Measurements from ENCODE around the gene CHD9.

The CHD9 gene

DNA sequence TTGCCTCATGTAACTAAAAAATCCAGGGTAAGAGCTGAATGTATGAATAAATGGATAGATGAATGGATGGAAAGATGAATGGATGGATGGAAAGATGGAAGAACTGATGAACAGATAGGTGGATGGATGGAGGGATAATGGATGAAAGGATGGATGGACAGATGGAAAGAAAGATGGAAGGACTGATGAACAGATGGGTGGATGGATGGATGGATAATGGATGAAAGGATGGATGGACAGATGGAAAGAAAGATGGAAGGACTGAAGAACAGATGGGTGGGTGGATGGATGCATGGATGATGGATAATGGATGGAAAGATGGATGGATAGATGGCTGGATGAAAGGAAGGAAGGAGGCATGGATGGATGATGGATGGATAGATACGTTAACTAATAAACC, 14.0 kb upstream of the CHD9 start:
- Histone ChIP-seq H3K27me3 (no peaks in the 10 kb centered on the region), H3K4me1 (no peaks in the 10 kb centered on the region), H3K4me3 (ENCODE audit: low read depth, low read length) (no peak overlapping the region), H3K9me3 (no peaks in the 10 kb centered on the region), H3K36me3 (no peaks in the 10 kb centered on the region)
- TF ChIP-seq, protein P1, sequence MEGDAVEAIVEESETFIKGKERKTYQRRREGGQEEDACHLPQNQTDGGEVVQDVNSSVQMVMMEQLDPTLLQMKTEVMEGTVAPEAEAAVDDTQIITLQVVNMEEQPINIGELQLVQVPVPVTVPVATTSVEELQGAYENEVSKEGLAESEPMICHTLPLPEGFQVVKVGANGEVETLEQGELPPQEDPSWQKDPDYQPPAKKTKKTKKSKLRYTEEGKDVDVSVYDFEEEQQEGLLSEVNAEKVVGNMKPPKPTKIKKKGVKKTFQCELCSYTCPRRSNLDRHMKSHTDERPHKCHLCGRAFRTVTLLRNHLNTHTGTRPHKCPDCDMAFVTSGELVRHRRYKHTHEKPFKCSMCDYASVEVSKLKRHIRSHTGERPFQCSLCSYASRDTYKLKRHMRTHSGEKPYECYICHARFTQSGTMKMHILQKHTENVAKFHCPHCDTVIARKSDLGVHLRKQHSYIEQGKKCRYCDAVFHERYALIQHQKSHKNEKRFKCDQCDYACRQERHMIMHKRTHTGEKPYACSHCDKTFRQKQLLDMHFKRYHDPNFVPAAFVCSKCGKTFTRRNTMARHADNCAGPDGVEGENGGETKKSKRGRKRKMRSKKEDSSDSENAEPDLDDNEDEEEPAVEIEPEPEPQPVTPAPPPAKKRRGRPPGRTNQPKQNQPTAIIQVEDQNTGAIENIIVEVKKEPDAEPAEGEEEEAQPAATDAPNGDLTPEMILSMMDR (IDR thresholded peaks at IDR 0.05; ENCODE audit: low read depth, low read length), result no peak
- no peak for DNase-seq

DNA sequence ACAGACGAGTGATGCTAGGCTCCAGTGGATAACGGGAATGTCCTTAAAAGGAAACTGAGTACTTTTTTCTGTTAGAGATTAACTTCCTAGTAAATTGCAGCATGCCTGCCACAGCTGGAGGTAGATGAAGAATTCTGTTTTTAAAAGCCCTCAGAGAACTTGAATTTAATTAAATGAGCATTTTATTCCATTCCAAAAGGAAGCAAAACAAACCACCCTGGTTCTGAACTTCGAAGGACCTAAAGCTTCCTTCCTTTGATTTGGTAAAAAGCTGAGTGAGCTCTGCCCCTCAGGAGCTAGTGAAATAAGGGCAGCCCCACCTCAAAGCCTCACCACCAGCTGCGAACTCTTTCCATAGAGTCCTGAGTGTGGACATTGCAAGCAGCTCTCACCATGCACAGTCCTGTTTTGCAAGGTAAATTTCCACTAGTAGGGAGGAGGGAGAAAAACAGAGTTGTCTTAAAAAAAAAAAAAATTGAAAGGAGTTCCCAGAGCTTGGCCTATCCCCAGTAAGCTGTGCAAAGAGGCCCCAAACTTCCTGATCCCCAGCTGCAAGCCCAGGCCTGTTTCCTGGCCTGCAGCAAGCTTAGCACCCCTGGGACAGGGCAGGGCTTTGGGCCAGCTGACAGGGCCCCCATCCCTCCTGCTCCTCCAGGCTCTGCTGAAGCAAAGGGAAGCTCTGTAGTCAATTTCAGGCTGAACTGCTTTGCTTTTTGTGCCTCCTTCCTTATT, 13.3 kb upstream of the CHD9 start:
- TF ChIP-seq, protein P1 (IDR thresholded peaks at IDR 0.05; ENCODE audit: low read depth, low read length), result no peak
- H3K27me3 ChIP-seq, result no peaks in the 10 kb centered on the region
- peak; percentile 31 for DNase-seq
- no peak overlapping the region for H3K4me3 ChIP-seq (ENCODE audit: low read depth, low read length)
- no peaks in the 10 kb centered on the region for H3K36me3 ChIP-seq
- no peaks in the 10 kb centered on the region for H3K4me1 ChIP-seq
- H3K9me3 ChIP-seq, result no peaks in the 10 kb centered on the region

DNA sequence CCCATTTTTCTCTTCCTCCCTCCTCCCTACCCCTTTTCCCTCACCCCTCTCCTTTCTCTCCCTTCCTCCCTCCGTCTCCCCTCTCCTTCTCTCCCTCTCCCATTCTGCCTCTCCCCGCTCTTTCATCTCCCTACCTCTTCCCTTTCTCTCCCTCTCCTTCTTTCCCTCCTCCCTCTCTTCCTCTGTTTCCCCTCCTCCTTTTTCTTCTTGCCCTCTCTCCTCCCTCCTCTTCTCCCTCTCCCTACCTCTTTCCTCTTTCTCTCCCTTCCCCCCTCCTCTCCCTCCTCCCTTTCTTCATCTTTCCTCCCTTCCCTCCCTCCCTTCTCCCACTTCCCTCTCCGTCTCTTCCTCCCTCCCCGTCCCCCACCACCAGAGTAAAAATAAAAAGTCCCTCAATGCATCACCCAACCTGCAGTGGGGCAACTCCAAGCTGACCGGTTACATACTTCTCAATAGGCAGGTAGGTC, 12.5 kb upstream of the CHD9 start:
- H3K27me3 ChIP-seq, result no peaks in the 10 kb centered on the region
- DNase-seq, result no peak
- TF ChIP-seq, protein P1 (IDR thresholded peaks at IDR 0.05; ENCODE audit: low read depth, low read length), result no peak
- no peaks in the 10 kb centered on the region for H3K9me3 ChIP-seq
- no peak overlapping the region for H3K4me3 ChIP-seq (ENCODE audit: low read depth, low read length)
- no peaks in the 10 kb centered on the region for H3K36me3 ChIP-seq
- no peaks in the 10 kb centered on the region for H3K4me1 ChIP-seq

DNA sequence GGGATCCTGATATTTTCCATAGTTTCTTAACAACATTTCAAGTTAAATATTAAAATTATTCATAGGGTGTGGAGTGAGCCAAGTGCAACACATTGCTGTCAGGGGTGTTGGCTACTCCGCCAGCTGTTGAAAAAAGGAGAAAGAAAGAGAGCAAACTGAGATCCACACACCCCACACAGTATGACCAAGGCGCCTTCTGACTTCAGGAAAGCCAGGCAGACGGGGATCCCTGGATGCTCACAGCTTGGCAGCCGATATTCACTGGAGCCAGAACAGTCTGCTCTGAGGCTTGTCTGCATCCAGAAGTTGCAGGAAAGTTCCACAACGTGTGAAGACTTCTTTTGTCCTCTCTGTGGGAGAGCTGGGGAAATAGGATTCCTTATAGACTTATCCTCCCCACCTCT, 11.4 kb upstream of the CHD9 start:
- Histone ChIP-seq H3K4me1 (no peaks in the 10 kb centered on the region), H3K4me3 (ENCODE audit: low read depth, low read length) (no peak overlapping the region), H3K9me3 (no peaks in the 10 kb centered on the region), H3K36me3 (no peaks in the 10 kb centered on the region), H3K27me3 (no peaks in the 10 kb centered on the region)
- no peak for DNase-seq
- TF ChIP-seq, protein P1 (IDR thresholded peaks at IDR 0.05; ENCODE audit: low read depth, low read length), result no peak

DNA sequence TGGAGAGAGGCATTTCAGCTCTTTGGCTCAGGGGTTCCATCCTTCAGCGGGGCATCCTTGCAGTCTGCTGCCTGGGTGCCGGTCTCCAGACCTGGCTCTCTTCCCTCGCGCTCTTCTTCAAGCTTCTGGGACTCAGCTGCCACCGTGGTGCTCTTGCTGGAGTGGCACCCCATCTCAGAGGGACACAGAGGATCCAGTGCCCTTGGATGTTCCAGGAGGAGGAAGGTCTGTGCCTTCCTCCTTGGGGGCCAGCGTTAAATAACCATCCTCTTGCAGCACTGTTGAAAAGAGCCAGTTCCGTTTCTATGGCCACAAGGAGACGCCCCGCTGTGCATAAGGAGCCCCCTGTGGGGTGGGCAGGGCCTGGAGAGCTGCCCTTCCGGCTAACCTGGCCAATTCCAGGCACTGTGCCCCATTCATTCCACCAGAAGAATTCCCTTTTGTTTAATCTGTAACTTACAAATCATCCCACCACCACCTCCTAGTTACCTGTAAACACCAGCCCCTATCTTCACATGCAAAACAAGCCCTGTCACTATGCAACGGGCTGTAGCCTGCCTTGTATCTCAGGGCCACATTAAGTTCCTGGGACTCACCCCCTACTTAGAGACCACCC, 10.7 kb upstream of the CHD9 start:
- DNase-seq, result no peak
- Histone ChIP-seq H3K4me3 (ENCODE audit: low read depth, low read length) (no peak overlapping the region), H3K27me3 (no peaks in the 10 kb centered on the region), H3K9me3 (no peaks in the 10 kb centered on the region), H3K36me3 (no peaks in the 10 kb centered on the region), H3K4me1 (no peaks in the 10 kb centered on the region)
- TF ChIP-seq, protein P1 (IDR thresholded peaks at IDR 0.05; ENCODE audit: low read depth, low read length), result no peak
